T-helper 9 cell (primary cell): ENCODE measurements around the gene LPIN3.

ENCODE experiments used
- DNase-seq: peaks from one replicate; pipeline ENCODE4 v3.0.0-alpha.2; 2020

LPIN3 gene

GRCh38 chr20:41367956-41368355 lies 27.3 kb downstream of the LPIN3 start:
- no peak for DNase-seq

- no peak for DNase-seq
Observed at GRCh38 chr20:41369673-41370072, 29.1 kb downstream of the LPIN3 start.

GRCh38 chr20:41370176-41370575 lies 29.6 kb downstream of the LPIN3 start:
- DNase-seq: no peak

DNA sequence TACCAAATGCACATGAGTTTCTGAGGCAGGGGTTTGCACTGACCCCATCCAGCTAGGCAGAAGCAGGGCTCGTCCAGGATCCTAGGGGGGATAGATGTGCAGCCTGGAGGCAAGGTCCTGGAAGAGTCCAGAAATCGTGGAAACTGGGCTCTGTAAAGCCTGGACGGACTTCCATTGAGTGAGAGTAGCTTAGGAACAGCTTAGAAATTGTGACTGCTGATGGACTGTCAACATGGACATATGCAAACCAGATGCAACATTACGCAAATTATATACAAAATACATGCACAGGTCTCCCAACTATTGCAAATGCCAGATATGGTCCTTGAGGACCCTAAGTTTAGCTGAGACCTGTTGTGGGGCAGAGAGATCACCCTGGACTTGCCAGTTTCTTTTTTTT lies 30.8 kb downstream of the LPIN3 start:
- no peak for DNase-seq

GRCh38 chr20:41373251-41373783 lies 32.7 kb downstream of the LPIN3 start:
- DNase-seq: no peak

DNA sequence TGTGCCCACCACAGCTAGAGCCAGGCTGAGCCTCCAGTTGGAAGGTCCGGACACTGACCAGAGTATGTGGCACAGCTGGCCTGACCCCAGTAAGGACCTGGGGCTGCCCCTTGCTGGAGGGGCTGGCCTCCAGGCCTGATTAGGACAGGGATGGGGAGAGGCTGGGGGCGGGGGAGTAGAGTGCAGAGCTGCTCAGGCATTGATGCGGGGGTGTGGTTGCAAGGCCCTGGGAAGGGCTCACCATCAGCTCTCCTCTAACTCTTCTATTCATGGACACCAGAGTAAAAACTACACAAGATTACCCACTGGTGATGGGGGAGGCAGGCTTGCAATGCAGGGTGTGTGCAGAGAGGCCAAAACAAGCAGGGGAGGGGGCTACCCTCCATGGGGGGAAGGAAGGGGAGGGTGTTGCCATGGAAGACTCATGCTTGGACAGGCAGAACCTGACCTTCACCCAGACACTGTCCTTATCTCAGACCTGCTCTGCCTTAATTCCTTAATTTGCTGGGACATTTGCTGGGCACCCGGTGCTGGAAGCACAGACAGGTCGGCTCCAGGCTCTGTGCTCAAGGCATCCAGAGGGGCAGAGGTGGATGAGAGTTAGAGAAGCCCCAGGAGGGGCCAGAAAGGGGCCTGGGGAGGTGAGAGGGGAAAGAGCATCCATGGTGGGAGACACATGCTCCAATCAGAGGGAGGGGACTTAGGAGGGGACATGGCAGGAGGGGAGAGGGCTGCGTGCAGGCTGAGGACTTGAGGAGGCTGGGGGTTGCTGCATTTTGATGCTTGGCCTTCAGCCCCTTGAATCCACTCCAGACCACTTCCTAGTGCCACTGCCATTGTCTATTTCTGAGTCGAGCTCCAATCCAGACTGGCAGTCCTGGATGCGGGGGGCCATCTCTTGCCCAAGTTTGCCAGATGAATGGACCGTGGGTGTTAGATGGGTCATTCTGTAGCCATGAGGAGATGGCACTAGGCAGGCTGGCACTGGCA lies 33.6 kb downstream of the LPIN3 start:
- DNase-seq: no peak

DNA sequence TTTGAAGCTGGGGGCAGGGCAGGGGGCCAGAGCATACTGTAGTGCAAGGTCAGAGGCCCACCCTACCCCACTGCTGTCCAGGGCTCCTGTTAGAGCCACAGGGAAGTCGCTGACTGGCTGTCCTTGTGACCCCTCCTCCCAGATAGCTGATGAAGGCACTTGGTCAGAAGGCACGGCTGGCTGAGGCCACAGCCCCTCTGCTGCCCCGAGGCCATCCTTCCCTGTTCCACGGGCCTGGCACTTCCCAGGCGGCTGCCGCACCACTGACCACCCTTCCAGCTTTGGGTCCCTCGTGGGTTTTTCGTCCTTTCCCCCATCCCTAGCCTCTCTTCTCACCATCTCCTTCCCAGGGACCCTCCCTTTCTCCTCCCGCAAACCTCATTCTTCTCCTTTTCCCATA lies 35.2 kb downstream of the LPIN3 start:
- no peak for DNase-seq

DNA sequence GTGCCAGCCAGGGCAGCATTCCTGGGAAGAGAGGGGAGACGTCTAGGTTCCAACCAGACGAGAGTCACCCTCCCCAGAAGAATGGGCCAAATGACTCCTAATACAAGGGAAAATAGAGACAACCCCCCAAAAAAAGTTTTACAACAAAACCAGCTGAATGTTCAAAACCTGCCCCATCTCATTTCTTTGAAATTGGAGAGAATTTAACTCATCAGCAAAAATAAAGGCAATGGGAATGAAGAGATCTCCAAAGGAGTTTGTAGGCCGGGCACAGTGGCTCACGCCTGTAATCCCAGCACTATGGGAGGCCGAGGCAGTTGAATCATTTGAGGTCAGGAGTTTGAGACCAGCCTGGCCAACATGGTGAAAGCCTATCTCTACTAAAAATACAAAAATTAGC lies 35.7 kb downstream of the LPIN3 start:
- no peak for DNase-seq

- DNase-seq: no peak
Observed at GRCh38 chr20:41377275-41377674, 36.7 kb downstream of the LPIN3 start.

DNA sequence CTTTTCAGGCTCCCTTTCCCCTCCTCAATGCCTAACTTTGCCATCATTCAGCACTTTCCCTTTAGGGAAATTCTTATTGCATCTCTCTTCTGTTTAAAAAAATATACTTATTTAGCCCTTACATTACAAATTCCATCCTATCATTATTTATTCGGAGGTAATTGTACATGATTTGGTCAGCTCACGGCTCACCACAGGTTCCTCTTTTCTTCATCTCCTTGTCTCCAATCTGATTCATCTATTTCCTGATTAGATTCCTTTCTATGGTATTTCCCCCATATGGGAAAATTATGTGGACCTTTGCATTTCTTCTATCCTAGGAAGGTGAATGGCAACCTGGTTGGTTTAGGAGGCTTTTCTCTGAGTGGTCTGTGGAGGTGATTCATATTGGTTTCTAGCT lies 38.9 kb downstream of the LPIN3 start:
- no peak for DNase-seq

DNA sequence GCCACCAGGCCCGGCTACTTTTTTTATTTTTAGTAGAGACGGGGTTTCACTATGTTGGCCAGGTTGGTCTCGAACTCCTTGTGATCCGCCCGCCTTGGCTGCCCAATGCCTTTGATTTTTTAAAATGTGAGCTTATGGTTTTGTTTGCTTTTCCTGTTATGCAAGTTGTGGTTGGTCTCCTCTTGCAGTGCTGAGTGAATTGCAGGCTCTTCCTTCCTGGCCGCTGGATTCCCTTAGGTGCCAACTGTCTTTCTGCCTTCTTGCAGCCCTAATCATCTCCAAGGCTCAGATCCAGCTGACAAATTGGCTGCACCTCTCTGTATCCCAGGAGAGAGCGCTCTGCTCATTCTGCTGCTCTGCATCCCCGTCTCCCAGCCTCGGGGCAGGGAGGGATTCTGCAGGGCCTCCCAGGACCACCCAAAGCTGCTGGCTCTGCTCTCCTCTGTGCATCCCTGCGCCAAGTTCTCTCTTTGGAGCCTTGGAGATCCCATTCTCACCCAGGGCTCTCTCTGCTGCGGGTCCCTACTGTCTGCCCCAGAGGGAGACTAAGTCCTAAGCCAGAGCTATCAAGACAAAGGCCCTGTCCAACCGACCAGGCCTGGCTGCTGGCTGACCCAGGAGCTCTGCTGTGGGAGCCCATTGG lies 40.1 kb downstream of the LPIN3 start:
- DNase-seq: no peak

- DNase-seq: no peak
Observed at GRCh38 chr20:41382791-41383305, 42.2 kb downstream of the LPIN3 start.

DNA sequence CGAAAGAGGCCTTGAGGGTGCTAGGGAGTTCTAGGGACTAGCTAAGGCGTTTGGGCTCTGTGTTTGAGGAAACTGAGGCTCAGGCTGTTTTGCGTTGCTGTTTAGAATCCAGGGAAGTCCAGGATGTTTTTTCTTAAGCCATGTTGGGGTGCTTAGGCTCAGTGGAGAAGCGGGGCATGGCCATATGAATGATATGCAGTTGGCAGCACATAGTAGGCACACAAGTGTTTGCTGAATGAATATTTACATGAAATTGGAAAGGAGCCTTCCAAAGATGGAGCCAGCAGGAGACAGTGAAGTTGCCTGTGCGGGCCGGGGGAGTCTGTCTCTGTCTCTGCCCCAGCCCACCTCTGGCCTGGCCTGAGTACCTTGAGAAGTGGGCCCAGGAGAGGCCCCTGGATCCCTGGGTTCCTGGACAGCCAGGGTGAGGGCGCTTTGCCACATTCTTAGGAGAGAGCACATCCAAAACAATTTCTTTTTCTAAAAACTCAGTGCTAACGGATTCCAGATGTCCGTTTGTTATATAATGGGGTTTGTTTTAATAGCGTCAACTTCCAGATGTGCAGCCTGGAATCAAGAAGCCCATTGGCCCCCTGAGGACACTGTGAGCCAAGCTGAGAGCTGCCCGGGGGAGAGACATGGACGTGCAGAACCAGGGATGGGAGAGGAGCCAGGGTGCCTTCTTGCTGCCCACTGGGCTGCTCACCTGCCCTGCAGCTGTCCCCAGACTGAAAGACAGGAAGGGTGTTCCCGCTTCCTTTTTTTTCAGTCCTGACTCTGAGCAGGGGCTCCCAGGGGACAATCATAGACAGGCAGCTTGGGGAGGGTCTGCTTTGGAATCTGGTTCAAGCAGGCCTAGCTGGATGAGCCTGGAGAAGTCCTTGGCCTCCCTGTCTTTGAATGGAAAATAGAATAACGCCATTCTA lies 46.1 kb downstream of the LPIN3 start:
- DNase-seq: no peak

GRCh38 chr20:41387444-41387851 lies 46.8 kb downstream of the LPIN3 start:
- no peak for DNase-seq

DNA sequence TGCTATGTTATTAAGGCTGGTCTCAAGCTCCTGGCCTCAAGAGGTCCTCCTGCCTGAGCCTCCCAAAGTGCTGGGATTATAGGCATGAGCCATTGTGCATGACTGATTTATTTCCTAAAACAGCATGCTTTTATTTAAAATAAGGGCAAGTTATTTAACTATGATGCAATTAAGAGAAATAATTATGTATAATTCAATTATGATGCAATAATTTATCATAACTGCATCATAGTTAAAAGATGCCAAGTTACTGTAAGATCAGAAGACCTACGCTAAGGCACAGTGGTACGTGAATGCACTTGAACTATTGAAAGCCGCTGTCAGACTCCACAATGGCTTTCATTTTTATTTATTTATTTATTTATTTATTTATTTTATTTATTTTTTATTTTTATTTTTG lies 50.3 kb downstream of the LPIN3 start:
- DNase-seq: no peak

DNA sequence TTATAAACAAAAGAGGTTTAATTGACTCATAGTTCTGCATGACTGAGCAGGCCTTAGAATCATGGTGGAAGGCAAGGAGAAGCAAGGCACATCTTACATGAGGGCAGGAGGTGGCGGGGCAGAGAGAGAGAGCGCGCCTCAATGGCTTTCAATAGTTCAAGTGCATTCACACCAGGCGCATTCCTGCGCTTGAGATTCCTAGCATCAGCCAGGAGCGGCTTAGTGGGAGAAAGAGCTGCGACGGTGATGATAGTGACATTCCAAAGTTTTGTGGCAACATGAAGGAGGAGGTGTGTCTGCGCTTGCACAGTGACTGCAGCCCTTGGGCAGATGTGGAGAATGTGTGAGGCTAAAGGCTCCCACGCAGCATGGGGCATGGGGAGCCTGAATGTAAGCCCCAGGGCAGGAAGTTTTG lies 51.0 kb downstream of the LPIN3 start:
- DNase-seq: no peak

DNA sequence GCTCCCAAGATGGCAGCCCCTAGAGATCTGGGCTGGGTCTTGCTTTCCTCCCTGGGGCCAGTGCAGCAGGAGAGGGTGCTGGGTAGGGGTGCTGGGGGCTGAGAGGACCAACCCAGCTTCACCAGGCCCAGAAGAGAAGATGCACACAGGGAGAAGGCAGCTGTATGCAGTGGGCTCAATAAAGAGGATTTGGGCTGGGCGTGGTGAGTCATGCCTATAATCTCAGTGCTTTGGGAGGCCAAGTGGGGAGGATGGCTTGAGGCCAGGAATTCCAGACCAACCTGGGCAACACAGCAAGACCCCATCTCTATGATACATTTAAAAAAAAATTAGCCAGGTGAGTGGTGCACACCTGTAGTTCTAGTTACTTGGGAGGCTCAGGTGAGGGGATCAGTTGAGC lies 51.7 kb downstream of the LPIN3 start:
- no peak for DNase-seq

DNA sequence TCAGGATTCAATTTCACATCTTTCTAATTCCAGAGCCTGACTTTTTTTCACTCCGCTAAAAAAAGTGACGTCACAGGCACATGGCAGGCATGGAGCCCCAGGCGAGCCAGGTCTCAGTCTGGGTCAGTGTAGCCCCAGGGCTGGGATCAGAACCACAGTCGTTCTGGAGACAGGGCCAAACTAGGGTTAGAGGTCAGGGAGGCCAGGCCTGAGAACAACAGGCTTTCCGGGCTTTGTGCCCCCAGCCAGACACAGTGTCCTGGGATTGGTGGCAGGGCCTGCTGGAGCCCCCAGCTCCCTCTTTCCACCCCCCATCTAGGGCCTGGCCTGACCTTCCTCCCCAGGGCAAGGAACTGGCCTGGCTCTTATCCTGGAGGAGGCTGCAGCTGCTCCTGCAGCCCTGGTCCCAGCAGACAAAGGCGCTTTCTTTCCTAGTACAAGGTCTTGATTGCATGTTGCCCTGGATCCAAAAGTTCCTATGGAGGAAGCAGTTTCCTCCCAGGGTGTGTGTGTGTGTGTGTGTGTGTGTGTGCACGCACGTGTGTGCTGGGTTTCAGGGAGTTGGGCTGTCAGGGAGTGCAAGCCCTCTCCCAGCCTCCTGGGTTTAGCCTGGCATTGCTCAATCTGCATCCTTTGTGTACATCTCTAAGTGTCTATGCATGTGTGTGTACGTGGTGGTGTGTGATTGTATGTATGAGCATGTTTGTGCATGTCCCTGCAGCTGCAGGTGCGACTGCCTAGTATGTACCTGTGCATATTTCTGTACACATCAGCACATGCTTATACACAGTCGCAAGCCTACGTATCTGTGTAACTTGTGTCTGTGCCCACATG lies 52.5 kb downstream of the LPIN3 start:
- no peak for DNase-seq

GRCh38 chr20:41393705-41394066 lies 53.1 kb downstream of the LPIN3 start:
- no peak for DNase-seq

DNA sequence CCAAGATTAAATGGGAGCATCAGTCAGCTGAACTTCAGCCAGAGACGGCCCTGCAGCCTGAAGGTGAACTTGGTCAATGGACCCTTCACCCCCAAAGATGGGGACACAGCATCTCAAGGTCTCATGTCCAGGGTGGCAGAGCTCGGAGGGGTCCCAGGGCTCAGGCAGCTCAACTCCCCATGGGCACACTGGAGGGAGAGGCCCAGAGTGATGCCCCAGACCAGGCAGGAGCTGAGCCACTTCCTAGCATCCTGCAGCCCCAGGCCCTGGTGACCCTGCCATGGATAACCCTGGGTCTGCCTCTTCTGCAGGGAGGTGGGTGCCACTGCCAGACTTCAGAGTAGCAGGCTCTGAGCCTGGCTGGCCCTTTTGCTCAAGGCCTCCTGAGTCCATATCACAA lies 53.5 kb downstream of the LPIN3 start:
- DNase-seq: no peak

GRCh38 chr20:41394931-41395666 lies 54.5 kb downstream of the LPIN3 start:
- DNase-seq: no peak
